HepG2 (cell line): Measurements from ENCODE around the gene SNAI1. TPM values are rescaled to one million over a fixed set of nuclear protein-coding genes. Genes with fewer than 3 reads are reported as not detected.

Experiments used
- CERS6 ChIP-seq: sonication (generic); formaldehyde crosslinking; IDR thresholded peaks from 2 replicates; pipeline ENCODE4 v1.5.0; 2020; ENCODE audit warnings: missing genetic modification reagents
- CREB1 ChIP-seq, 2 experiments: fragments of 450-650 bp in 1 of 2; IDR thresholded peaks; 2 replicates each; pipeline ENCODE4 v1.6.1; 2016 to 2017; ENCODE audit warnings: control low read depth in 1 of 2, mild to moderate bottlenecking in 1 of 2, missing compliant biosample characterization in 1 of 2, missing genetic modification characterization in 1 of 2
- ELF1 ChIP-seq: sonication (generic); formaldehyde crosslinking; IDR thresholded peaks from 2 replicates; pipeline ENCODE4 v1.4.0; 2020; ENCODE audit warnings: missing genetic modification reagents
- FOXK1 ChIP-seq: sonication (generic); formaldehyde crosslinking; IDR thresholded peaks from 2 replicates; pipeline ENCODE4 v1.4.0; 2020; ENCODE audit warnings: low read depth, missing genetic modification reagents, borderline replicate concordance
- HNRNPK ChIP-seq: fragments of 200-400 bp; formaldehyde crosslinking; IDR thresholded peaks from 2 replicates; pipeline ENCODE4 v1.6.1; 2018; ENCODE audit warnings: low read length, low read depth, moderate library complexity, mild to moderate bottlenecking; ENCODE audit not compliant: poor library complexity, severe bottlenecking
- HNRNPUL1 ChIP-seq: fragments of 200-400 bp; formaldehyde crosslinking; IDR thresholded peaks from 2 replicates; pipeline ENCODE4 v1.6.1; 2017; ENCODE audit warnings: low read depth, mild to moderate bottlenecking, low read length, moderate library complexity
- KDM6A ChIP-seq: IDR thresholded peaks from 2 replicates; pipeline ENCODE4 v1.6.1; 2016; ENCODE audit warnings: low read depth
- MXD4 ChIP-seq: IDR thresholded peaks from 2 replicates; pipeline ENCODE4 v1.6.1; 2016; ENCODE audit warnings: mild to moderate bottlenecking, missing biosample characterization, missing genetic modification reagents
- NFKBIZ ChIP-seq: IDR thresholded peaks from 2 replicates; pipeline ENCODE4 v1.6.1; 2018; ENCODE audit warnings: missing genetic modification reagents, missing compliant biosample characterization
- PCBP2 ChIP-seq: fragments of 200-400 bp; formaldehyde crosslinking; optimal IDR thresholded peaks from 2 replicates; pipeline ENCODE3; 2018; ENCODE audit warnings: low read length, low read depth; ENCODE audit not compliant: poor library complexity, severe bottlenecking
- RBFOX2 ChIP-seq: fragments of 200-400 bp; formaldehyde crosslinking; IDR thresholded peaks from 2 replicates; pipeline ENCODE4 v1.6.1; 2017; ENCODE audit warnings: low read depth, mild to moderate bottlenecking, low read length
- RXRA ChIP-seq: sonication (generic); formaldehyde crosslinking; IDR thresholded peaks from 2 replicates; pipeline ENCODE4 v1.5.1; 2020; ENCODE audit warnings: missing genetic modification reagents
- SP140L ChIP-seq: sonication (generic); formaldehyde crosslinking; IDR thresholded peaks from 2 replicates; pipeline ENCODE4 v1.4.0; 2020; ENCODE audit warnings: missing genetic modification reagents, borderline replicate concordance
- SP5 ChIP-seq: IDR thresholded peaks from 2 replicates; pipeline ENCODE4 v1.6.1; 2016; ENCODE audit warnings: low read depth, borderline replicate concordance
- U2AF2 ChIP-seq: fragments of 200-400 bp; formaldehyde crosslinking; IDR thresholded peaks from 2 replicates; pipeline ENCODE4 v1.6.1; 2017; ENCODE audit warnings: low read depth, mild to moderate bottlenecking, low read length
- ZBTB38 ChIP-seq: sonication (generic); formaldehyde crosslinking; IDR thresholded peaks from 2 replicates; pipeline ENCODE4 v1.5.1; 2020; ENCODE audit warnings: mild to moderate bottlenecking, missing genetic modification reagents
- ZNF160 ChIP-seq: sonication (generic); formaldehyde crosslinking; IDR thresholded peaks from 2 replicates; pipeline ENCODE4 v1.8.0; 2022; ENCODE audit warnings: mild to moderate bottlenecking, inconsistent platforms, missing genetic modification reagents
- ZNF20 ChIP-seq: sonication (generic); formaldehyde crosslinking; IDR thresholded peaks from 2 replicates; pipeline ENCODE4 v1.4.0; 2020; ENCODE audit warnings: mild to moderate bottlenecking, moderate library complexity, missing genetic modification reagents
- ZNF354B ChIP-seq: sonication (generic); formaldehyde crosslinking; IDR thresholded peaks from 2 replicates; pipeline ENCODE4 v1.8.0; 2022; ENCODE audit warnings: mild to moderate bottlenecking, missing genetic modification reagents
- ZNF362 ChIP-seq: sonication (generic); formaldehyde crosslinking; IDR thresholded peaks from 2 replicates; pipeline ENCODE4 v1.4.0; 2020; ENCODE audit warnings: missing genetic modification reagents, mild to moderate bottlenecking, borderline replicate concordance
- ZNF788 ChIP-seq: sonication (generic); formaldehyde crosslinking; IDR thresholded peaks from 2 replicates; pipeline ENCODE4 v1.5.0; 2020; ENCODE audit warnings: mild to moderate bottlenecking, missing genetic modification reagents, borderline replicate concordance
- ZSCAN29 ChIP-seq: sonication (generic); formaldehyde crosslinking; conservative IDR thresholded peaks from 2 replicates; pipeline ENCODE4 v1.4.0; 2020; ENCODE audit warnings: mild to moderate bottlenecking, missing genetic modification reagents
- ZSCAN9 ChIP-seq: IDR thresholded peaks from 2 replicates; pipeline ENCODE4 v1.6.1; 2016; ENCODE audit warnings: borderline replicate concordance
- polyA plus RNA-seq, 8 experiments: library from polyadenylated mRNA; depleted of rRNA in 3 of 8; stranded (reverse) in 7 of 8; unstranded in 1 of 8; fragments of >200 nt; fragmentation: Illumina TruSeq in 4 of 8; extraction: Trizol in 4 of 8; gene quantifications; 2 replicates each; pipeline versions ENCODE4 v1.2.1 to v1.2.3, GENCODE V29; 2011 to 2016; ENCODE audit warnings: low read depth in 4 of 8, missing spikeins in 1 of 8, mixed read lengths in 1 of 8; ENCODE audit not compliant: insufficient read depth in 1 of 8
- total RNA-seq, 5 experiments: library from RNA; depleted of rRNA; stranded (reverse); fragments of >200 nt; fragmentation: Illumina TruSeq; extraction: Trizol; gene quantifications; 2 replicates each; pipeline ENCODE4 v1.2.3, GENCODE V29; 2016; ENCODE audit warnings: low read depth in 1 of 5
- TF ChIP-seq, protein P1 (sequence below): sonication (generic); formaldehyde crosslinking; IDR thresholded peaks from 2 replicates; pipeline ENCODE4 v1.5.1; 2020; ENCODE audit warnings: mild to moderate bottlenecking, missing genetic modification reagents, moderate library complexity

Gene SNAI1
- total and polyA plus RNA-seq, 2 of the 13 experiments (the other 11 are each of a cell fraction or from before 2014, with no cell fraction given): 1.3 to 1.4 TPM

DNA sequence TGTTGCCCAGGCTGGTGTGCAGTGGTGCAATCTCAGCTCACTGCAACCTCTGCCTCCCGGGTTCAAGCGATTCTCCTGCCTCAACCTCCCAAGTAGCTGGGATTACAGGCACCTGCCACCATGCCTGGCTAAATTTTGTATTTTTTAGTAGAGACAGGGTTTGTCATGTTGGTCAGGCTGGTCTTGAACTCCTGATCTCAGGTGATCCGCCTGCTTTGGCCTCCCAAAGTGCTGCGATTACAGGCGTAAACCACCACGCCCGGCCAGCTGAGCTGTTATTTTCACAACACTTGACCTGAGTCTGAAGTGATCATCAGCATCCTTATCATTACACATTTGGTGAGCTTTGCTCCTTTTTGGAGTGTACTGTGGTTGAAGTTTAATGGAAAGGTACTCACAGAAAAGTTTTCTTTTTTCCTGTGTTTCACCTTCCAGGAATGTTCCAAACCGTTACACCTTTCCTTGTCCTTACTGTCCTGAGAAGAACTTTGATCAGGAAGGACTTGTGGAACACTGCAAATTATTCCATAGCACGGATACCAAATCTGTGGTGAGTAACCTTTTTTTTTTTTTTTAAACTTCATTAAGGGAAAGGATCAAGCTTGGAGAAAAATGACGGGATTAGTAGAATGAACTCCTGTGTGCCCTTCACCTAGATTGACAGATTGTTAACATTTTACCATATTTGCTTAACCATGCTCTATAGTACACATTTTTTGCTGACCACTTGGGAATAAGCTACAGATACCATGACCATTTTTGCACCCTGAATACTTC lies 36.9 kb upstream of the SNAI1 start (continued):
- peak; percentile 27; the same call in 1 of the 2 replicates for TF ChIP-seq SP5 (CRISPR knock-in tag)
- peak; percentile 29; the same call in 1 of the 2 replicates for TF ChIP-seq NFKBIZ (CRISPR knock-in tag)
- TF ChIP-seq SP140L (CRISPR knock-in tag): no peak
- no peak for TF ChIP-seq U2AF2
- TF ChIP-seq ZNF362 (CRISPR knock-in tag): peak; percentile 73; the same call in 1 of the 2 replicates
- peak; percentile 44; the same call in 1 of the 2 replicates for TF ChIP-seq ZSCAN29 (CRISPR knock-in tag)
- no peak for TF ChIP-seq CERS6 (CRISPR knock-in tag)
- TF ChIP-seq, protein P1, sequence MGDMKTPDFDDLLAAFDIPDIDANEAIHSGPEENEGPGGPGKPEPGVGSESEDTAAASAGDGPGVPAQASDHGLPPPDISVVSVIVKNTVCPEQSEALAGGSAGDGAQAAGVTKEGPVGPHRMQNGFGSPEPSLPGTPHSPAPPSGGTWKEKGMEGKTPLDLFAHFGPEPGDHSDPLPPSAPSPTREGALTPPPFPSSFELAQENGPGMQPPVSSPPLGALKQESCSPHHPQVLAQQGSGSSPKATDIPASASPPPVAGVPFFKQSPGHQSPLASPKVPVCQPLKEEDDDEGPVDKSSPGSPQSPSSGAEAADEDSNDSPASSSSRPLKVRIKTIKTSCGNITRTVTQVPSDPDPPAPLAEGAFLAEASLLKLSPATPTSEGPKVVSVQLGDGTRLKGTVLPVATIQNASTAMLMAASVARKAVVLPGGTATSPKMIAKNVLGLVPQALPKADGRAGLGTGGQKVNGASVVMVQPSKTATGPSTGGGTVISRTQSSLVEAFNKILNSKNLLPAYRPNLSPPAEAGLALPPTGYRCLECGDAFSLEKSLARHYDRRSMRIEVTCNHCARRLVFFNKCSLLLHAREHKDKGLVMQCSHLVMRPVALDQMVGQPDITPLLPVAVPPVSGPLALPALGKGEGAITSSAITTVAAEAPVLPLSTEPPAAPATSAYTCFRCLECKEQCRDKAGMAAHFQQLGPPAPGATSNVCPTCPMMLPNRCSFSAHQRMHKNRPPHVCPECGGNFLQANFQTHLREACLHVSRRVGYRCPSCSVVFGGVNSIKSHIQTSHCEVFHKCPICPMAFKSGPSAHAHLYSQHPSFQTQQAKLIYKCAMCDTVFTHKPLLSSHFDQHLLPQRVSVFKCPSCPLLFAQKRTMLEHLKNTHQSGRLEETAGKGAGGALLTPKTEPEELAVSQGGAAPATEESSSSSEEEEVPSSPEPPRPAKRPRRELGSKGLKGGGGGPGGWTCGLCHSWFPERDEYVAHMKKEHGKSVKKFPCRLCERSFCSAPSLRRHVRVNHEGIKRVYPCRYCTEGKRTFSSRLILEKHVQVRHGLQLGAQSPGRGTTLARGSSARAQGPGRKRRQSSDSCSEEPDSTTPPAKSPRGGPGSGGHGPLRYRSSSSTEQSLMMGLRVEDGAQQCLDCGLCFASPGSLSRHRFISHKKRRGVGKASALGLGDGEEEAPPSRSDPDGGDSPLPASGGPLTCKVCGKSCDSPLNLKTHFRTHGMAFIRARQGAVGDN (CRISPR knock-in tag): peak; percentile 74
- TF ChIP-seq ZNF20 (CRISPR knock-in tag): peak; percentile 99
- peak; percentile 48; the same call in 1 of the 2 replicates for TF ChIP-seq MXD4 (CRISPR knock-in tag)
- TF ChIP-seq ZNF788 (CRISPR knock-in tag): peak; percentile 86; the same call in 1 of the 2 replicates
- no peak for TF ChIP-seq HNRNPUL1
- TF ChIP-seq RBFOX2: 0 out of 2 replicates have a peak, but pooled peaks have one; percentile 21
- no peak for TF ChIP-seq HNRNPK
- TF ChIP-seq ZNF354B (CRISPR knock-in tag): no peak
- TF ChIP-seq PCBP2: no peak
- peak; percentile 82 for TF ChIP-seq KDM6A (CRISPR knock-in tag)
- TF ChIP-seq CREB1 (IDR thresholded peaks at IDR 0.05): no peak
- TF ChIP-seq CREB1 (CRISPR knock-in tag; IDR thresholded peaks at IDR 0.05): peak; percentile 67; the same call in 1 of the 2 replicates
- peak; percentile 99 for TF ChIP-seq ZBTB38 (CRISPR knock-in tag)
- TF ChIP-seq ZNF160 (CRISPR knock-in tag): peak; percentile 70; the same call in 1 of the 2 replicates
- TF ChIP-seq ZSCAN9 (CRISPR knock-in tag): peak; percentile 56; the same call in 1 of the 2 replicates
- TF ChIP-seq ELF1 (CRISPR knock-in tag): no peak
- peak; percentile 78; the same call in 1 of the 2 replicates for TF ChIP-seq FOXK1 (CRISPR knock-in tag)
- peak; percentile 88; the same call in 1 of the 2 replicates for TF ChIP-seq RXRA (CRISPR knock-in tag)
